Large intestine (tissue), 3 donors: ENCODE measurements around the gene SERTM2. TPM values are rescaled to one million over a fixed set of nuclear protein-coding genes. Genes with fewer than 3 reads are reported as not detected.
"Not testable (repeated sequence)": the region's sequence is repeated elsewhere in the genome, so short reads cannot be mapped to it uniquely, and the experiment has no call there.

ENCODE experiments used
- DNase-seq, 2 donors: peaks; one replicate each; pipeline versions ENCODE4 v3.0.0 to v3.0.0-alpha.2; 2013
- H3K27ac ChIP-seq: one replicate; pipeline ENCODE4 v1.5.1; 2013; ENCODE audit warnings: low read length
- H3K27me3 ChIP-seq: 2 replicates; pipeline ENCODE4 v1.6.1; 2013; ENCODE audit warnings: low read length; ENCODE audit not compliant: control insufficient read depth, insufficient read depth
- H3K36me3 ChIP-seq: 2 replicates; pipeline ENCODE4 v1.6.1; 2013; ENCODE audit warnings: low read length; ENCODE audit not compliant: control insufficient read depth, insufficient read depth
- H3K4me1 ChIP-seq: one replicate; pipeline ENCODE4 v1.6.1; 2013; ENCODE audit warnings: low read length; ENCODE audit not compliant: control insufficient read depth, insufficient read depth
- H3K4me3 ChIP-seq: one replicate; pipeline ENCODE4 v1.5.1; 2013; ENCODE audit warnings: low read length
- H3K9me3 ChIP-seq: one replicate; pipeline ENCODE4 v1.6.1; 2013; ENCODE audit warnings: mild to moderate bottlenecking, low read depth, low read length, moderate library complexity; ENCODE audit not compliant: control insufficient read depth
- WGBS: methylation state at CpG from one replicate; pipeline ENCODE4 v1.1.5; 2013; ENCODE audit warnings: low lambda C conversion rate; ENCODE audit not compliant: insufficient coverage; 5-methylcytosine and 5-hydroxymethylcytosine counted together
- polyA plus RNA-seq: library from polyadenylated mRNA; unstranded; fragments of 120-200 nt; gene quantifications from one replicate; pipeline ENCODE4 v1.2.1, GENCODE V29; 2013

Gene SERTM2
- polyA plus RNA-seq, 1 donor: 0.30 TPM

- H3K27ac ChIP-seq, H3K9me3 ChIP-seq, H3K36me3 ChIP-seq, H3K4me3 ChIP-seq, H3K4me1 ChIP-seq, DNase-seq, H3K27me3 ChIP-seq: not testable (repeated sequence)
- WGBS: no CpG with 5 or more reads among the region's 6 CpGs
These were observed 37.8 kb downstream of the SERTM2 start for GRCh38 chrX:111549235-111549634.

DNA sequence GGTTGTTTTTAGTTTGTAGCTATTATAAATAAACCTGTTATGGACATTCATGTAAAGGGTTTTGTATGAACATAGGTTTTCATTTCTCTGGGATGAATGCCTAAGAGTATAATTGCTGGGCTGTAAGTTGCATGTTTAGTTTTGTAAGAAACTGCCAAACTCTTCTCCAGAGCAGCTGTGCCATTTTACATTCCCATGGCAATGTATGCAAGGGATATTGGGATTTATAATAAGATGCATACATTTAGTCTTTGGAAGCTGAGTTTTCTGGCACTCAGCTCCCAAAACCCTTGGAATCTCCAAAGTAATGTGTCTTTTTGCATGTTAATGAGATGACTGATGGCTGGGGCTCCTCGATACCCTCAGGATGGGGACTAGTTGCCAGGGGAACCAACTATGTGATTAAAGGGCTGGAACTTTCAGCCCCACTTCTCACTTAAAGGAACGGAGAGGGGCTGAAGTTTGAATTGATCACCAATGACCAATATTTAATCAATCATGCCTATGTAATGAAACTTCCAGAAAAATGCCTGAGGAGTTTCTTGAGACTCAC, 44.0 kb downstream of the SERTM2 start:
- Histone ChIP-seq H3K9me3 (no peaks in the 10 kb centered on the region), H3K4me3 (no peak overlapping the region), H3K36me3 (no peaks in the 10 kb centered on the region), H3K27me3 (no peaks in the 10 kb centered on the region), H3K4me1 (no peaks in the 10 kb centered on the region), H3K27ac (no peak overlapping the region)
- DNase-seq: no peak
- no CpG with 5 or more reads among the region's 2 CpGs for WGBS

DNA sequence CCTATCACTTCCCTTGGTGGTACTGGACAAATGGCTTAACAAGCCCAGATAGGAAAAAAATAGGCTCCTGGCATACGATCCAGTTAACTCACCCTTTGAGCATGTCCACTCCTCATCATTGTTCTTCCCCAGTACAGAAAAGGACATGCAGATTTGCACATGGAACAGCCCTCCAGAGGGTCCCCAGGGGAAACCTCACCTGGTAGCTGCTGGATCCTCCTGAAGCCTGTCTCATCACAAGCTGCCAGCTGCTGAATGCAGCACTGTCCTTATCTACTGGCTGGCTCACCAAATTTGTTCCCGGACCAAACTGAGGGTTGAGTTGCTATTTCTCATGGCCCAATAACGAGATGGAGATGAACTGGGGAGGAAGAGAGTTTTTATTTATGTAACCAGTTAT, 49.4 kb downstream of the SERTM2 start:
- H3K9me3 ChIP-seq: no peaks in the 10 kb centered on the region
- no peak for DNase-seq
- H3K4me3 ChIP-seq: no peak overlapping the region

DNA sequence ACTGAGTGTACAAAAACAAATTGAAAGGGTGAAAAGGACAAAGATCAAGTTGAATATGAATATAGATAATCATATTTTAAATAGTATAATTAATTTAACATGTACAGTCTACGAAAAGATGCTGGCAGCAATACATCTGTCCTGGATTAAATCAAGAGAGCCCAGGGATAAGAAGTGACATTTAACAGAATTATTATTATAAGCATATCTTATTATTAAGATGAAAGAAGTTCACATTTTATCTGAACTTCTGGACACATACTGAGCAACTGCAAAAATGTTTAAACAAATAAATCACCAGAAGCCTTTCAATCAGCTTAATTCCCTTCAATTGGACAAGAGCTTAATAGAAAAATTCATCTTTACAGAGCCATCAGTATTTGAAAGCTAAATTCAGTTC, 50.4 kb downstream of the SERTM2 start:
- DNase-seq: no peak
- H3K36me3 ChIP-seq: no peaks in the 10 kb centered on the region
- WGBS: no CpG with 5 or more reads among the region's 1 CpG

More for the DNA sequence above, 49.4 kb downstream of the SERTM2 start:
- Histone ChIP-seq H3K27me3 (no peaks in the 10 kb centered on the region), H3K36me3 (no peaks in the 10 kb centered on the region), H3K27ac (no peak overlapping the region), H3K4me1 (no peaks in the 10 kb centered on the region)
- no CpG with 5 or more reads among the region's 3 CpGs for WGBS

GRCh38 chrX:111567542-111568255, 56.3 kb downstream of the SERTM2 start:
- Histone ChIP-seq H3K9me3 (no peaks in the 10 kb centered on the region), H3K36me3 (no peaks in the 10 kb centered on the region), H3K27me3 (no peaks in the 10 kb centered on the region), H3K4me1 (no peaks in the 10 kb centered on the region), H3K4me3 (no peak overlapping the region), H3K27ac (no peak overlapping the region)
- no peak for DNase-seq
- no CpG with 5 or more reads among the region's 6 CpGs for WGBS

More for the DNA sequence above, 50.4 kb downstream of the SERTM2 start:
- Histone ChIP-seq H3K4me1 (no peaks in the 10 kb centered on the region), H3K4me3 (no peak overlapping the region), H3K27me3 (no peaks in the 10 kb centered on the region), H3K27ac (no peak overlapping the region), H3K9me3 (no peaks in the 10 kb centered on the region)

GRCh38 chrX:111568354-111568753, 56.9 kb downstream of the SERTM2 start:
- no peaks in the 10 kb centered on the region for H3K4me1 ChIP-seq
- H3K9me3 ChIP-seq: no peaks in the 10 kb centered on the region
- DNase-seq: no peak
- no peaks in the 10 kb centered on the region for H3K36me3 ChIP-seq
- WGBS: no CpG with 5 or more reads among the region's 4 CpGs
- H3K27me3 ChIP-seq: no peaks in the 10 kb centered on the region
- H3K4me3 ChIP-seq: no peak overlapping the region
- H3K27ac ChIP-seq: no peak overlapping the region

GRCh38 chrX:111568817-111569216, 57.4 kb downstream of the SERTM2 start:
- Histone ChIP-seq H3K9me3 (no peaks in the 10 kb centered on the region), H3K36me3 (no peaks in the 10 kb centered on the region), H3K4me1 (no peaks in the 10 kb centered on the region), H3K4me3 (no peak overlapping the region), H3K27ac (no peak overlapping the region), H3K27me3 (no peaks in the 10 kb centered on the region)
- no peak for DNase-seq
- no CpG with 5 or more reads among the region's 1 CpG for WGBS

Other genes with a start within 250 kb of the SERTM2 start
- 7.3 TPM for gene CAPN6, start 241.2 kb upstream of the SERTM2 start, polyA plus RNA-seq
- 5.4 TPM for gene DCX, start 99.5 kb upstream of the SERTM2 start, polyA plus RNA-seq
- gene ALG13, start 169.5 kb downstream of the SERTM2 start, polyA plus RNA-seq: 59.7 TPM